ENCODE results near the gene ARFGEF3. TPM values are rescaled to one million over a fixed set of nuclear protein-coding genes. Genes with fewer than 3 reads are reported as not detected.

ARFGEF3 gene
- total RNA-seq, 1 donor from 2014 or later: 0.08 TPM

GRCh38 chr6:138310821-138311220 lies 149.1 kb downstream of the ARFGEF3 start:
- no peak overlapping the region for H3K4me3 Mint-ChIP-seq (ENCODE audit: unreplicated experiment)
- H3K36me3 Mint-ChIP-seq (ENCODE audit: unreplicated experiment): no peaks in the 10 kb centered on the region
- no peaks in the 10 kb centered on the region for H3K4me1 Mint-ChIP-seq (ENCODE audit: unreplicated experiment)
- TF ChIP-seq, protein P1, sequence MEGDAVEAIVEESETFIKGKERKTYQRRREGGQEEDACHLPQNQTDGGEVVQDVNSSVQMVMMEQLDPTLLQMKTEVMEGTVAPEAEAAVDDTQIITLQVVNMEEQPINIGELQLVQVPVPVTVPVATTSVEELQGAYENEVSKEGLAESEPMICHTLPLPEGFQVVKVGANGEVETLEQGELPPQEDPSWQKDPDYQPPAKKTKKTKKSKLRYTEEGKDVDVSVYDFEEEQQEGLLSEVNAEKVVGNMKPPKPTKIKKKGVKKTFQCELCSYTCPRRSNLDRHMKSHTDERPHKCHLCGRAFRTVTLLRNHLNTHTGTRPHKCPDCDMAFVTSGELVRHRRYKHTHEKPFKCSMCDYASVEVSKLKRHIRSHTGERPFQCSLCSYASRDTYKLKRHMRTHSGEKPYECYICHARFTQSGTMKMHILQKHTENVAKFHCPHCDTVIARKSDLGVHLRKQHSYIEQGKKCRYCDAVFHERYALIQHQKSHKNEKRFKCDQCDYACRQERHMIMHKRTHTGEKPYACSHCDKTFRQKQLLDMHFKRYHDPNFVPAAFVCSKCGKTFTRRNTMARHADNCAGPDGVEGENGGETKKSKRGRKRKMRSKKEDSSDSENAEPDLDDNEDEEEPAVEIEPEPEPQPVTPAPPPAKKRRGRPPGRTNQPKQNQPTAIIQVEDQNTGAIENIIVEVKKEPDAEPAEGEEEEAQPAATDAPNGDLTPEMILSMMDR (IDR thresholded peaks at IDR 0.05): no peak
- no peaks in the 10 kb centered on the region for H3K9me3 Mint-ChIP-seq (ENCODE audit: unreplicated experiment)
- DNase-seq (ENCODE audit: extremely low spot score, unreplicated experiment): no peak
- H3K27ac Mint-ChIP-seq (ENCODE audit: unreplicated experiment): no peak overlapping the region
- peaks cover 5% of the 10 kb centered on the region for H3K27me3 Mint-ChIP-seq (ENCODE audit: unreplicated experiment)

DNA sequence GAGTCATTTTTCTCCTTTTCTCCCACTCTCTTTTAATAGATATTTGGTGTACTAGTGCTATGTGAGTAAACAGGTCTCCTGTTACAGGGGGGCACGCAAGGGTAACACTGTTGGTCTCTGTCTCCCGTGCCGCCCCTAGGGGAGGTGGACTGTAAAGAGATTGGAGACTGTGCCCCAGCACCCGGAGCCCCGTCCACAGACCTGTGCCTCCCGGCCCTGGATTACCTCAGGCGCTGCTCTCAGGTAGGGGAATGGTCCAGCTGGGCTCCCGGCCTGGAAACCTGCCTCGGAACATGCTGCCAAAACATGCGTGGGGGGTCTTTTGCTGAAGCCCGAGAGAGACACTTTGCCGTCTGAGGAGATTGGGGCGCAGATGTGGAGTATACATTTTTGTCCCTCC lies 149.5 kb downstream of the ARFGEF3 start:
- Mint-ChIP-seq H3K4me3 (ENCODE audit: unreplicated experiment) (no peak overlapping the region), H3K27me3 (ENCODE audit: unreplicated experiment) (peaks cover 5% of the 10 kb centered on the region), H3K4me1 (ENCODE audit: unreplicated experiment) (no peaks in the 10 kb centered on the region), H3K27ac (ENCODE audit: unreplicated experiment) (no peak overlapping the region), H3K36me3 (ENCODE audit: unreplicated experiment) (no peaks in the 10 kb centered on the region), H3K9me3 (ENCODE audit: unreplicated experiment) (no peaks in the 10 kb centered on the region)
- no peak for DNase-seq (ENCODE audit: extremely low spot score, unreplicated experiment)
- TF ChIP-seq, protein P1 (IDR thresholded peaks at IDR 0.05): no peak

GRCh38 chr6:138318741-138319375 lies 157.1 kb downstream of the ARFGEF3 start:
- Mint-ChIP-seq H3K4me3 (ENCODE audit: unreplicated experiment) (no peak overlapping the region), H3K27me3 (ENCODE audit: unreplicated experiment) (peaks cover 12% of the 10 kb centered on the region), H3K9me3 (ENCODE audit: unreplicated experiment) (no peaks in the 10 kb centered on the region), H3K4me1 (ENCODE audit: unreplicated experiment) (no peaks in the 10 kb centered on the region), H3K36me3 (ENCODE audit: unreplicated experiment) (no peaks in the 10 kb centered on the region), H3K27ac (ENCODE audit: unreplicated experiment) (no peak overlapping the region)
- TF ChIP-seq, protein P1 (IDR thresholded peaks at IDR 0.05): no peak
- DNase-seq (ENCODE audit: extremely low spot score, unreplicated experiment): no peak

- no peaks in the 10 kb centered on the region for H3K36me3 Mint-ChIP-seq (ENCODE audit: unreplicated experiment)
- no peak overlapping the region for H3K27ac Mint-ChIP-seq (ENCODE audit: unreplicated experiment)
- TF ChIP-seq, protein P1 (IDR thresholded peaks at IDR 0.05): no peak
- no peaks in the 10 kb centered on the region for H3K4me1 Mint-ChIP-seq (ENCODE audit: unreplicated experiment)
- no peak overlapping the region for H3K4me3 Mint-ChIP-seq (ENCODE audit: unreplicated experiment)
- H3K27me3 Mint-ChIP-seq (ENCODE audit: unreplicated experiment): peaks cover 11% of the 10 kb centered on the region
- no peak for DNase-seq (ENCODE audit: extremely low spot score, unreplicated experiment)
- H3K9me3 Mint-ChIP-seq (ENCODE audit: unreplicated experiment): no peaks in the 10 kb centered on the region
Measured at GRCh38 chr6:138321934-138322333, 160.2 kb downstream of the ARFGEF3 start.

- no peaks in the 10 kb centered on the region for H3K36me3 Mint-ChIP-seq (ENCODE audit: unreplicated experiment)
- no peaks in the 10 kb centered on the region for H3K4me1 Mint-ChIP-seq (ENCODE audit: unreplicated experiment)
- H3K27ac Mint-ChIP-seq (ENCODE audit: unreplicated experiment): no peak overlapping the region
- no peaks in the 10 kb centered on the region for H3K9me3 Mint-ChIP-seq (ENCODE audit: unreplicated experiment)
- H3K4me3 Mint-ChIP-seq (ENCODE audit: unreplicated experiment): no peak overlapping the region
- DNase-seq (ENCODE audit: extremely low spot score, unreplicated experiment): no peak
- peaks cover 4% of the 10 kb centered on the region for H3K27me3 Mint-ChIP-seq (ENCODE audit: unreplicated experiment)
- TF ChIP-seq, protein P1 (IDR thresholded peaks at IDR 0.05): no peak
Measured at GRCh38 chr6:138323821-138324220, 162.1 kb downstream of the ARFGEF3 start.

Data from osteocyte (in vitro differentiated cells).